DND-41 (cell line): Measurements from ENCODE around the gene DUSP12.

ENCODE experiments used
- ATAC-seq: fragments of 200-7000 bp; cut with Tn5 transposase; 3 replicates; pipeline ENCODE4 v1.9.1; 2021; ENCODE audit warnings: low read depth; ENCODE audit not compliant: insufficient read depth
- DNase-seq: peaks from one replicate; pipeline ENCODE4 v3.0.0-alpha.2; 2020
- H2AFZ ChIP-seq: 2 replicates; pipeline ENCODE4 v1.6.0; 2012; ENCODE audit warnings: low read depth, low read length
- H3K27ac ChIP-seq: 2 replicates; pipeline ENCODE4 v1.5.1; 2012; ENCODE audit warnings: low read length, inconsistent platforms
- H3K27me3 ChIP-seq: fragments of 200-600 bp; sonication (generic); 2 replicates; pipeline ENCODE4 v1.6.0; 2012; ENCODE audit warnings: low read length, mild to moderate bottlenecking, inconsistent platforms; ENCODE audit not compliant: insufficient read depth, poor library complexity
- H3K36me3 ChIP-seq: 2 replicates; pipeline ENCODE4 v1.5.1; 2012; ENCODE audit warnings: low read length, inconsistent platforms; ENCODE audit not compliant: insufficient read depth
- H3K4me1 ChIP-seq: 2 replicates; pipeline ENCODE4 v1.5.1; 2012; ENCODE audit warnings: mild to moderate bottlenecking, low read length; ENCODE audit not compliant: insufficient read depth
- H3K4me2 ChIP-seq: 2 replicates; pipeline ENCODE4 v1.6.0; 2012; ENCODE audit warnings: mild to moderate bottlenecking, moderate library complexity, low read length, inconsistent platforms; ENCODE audit not compliant: insufficient read depth
- H3K4me3 ChIP-seq, 2 experiments: fragments of 200-600 bp in 1 of 2; shearing (Covaris generic) in 1 of 2; 2 replicates each; pipeline ENCODE4 v1.5.1; 2012 to 2016; ENCODE audit warnings: inconsistent platforms in 2 of 2, low read length in 2 of 2, mild to moderate bottlenecking in 2 of 2, low read depth in 1 of 2, moderate library complexity in 1 of 2
- H3K79me2 ChIP-seq: 2 replicates; pipeline ENCODE4 v1.6.0; 2012; ENCODE audit warnings: low read length, inconsistent platforms; ENCODE audit not compliant: insufficient read depth
- H3K9ac ChIP-seq: 2 replicates; pipeline ENCODE4 v1.6.0; 2012; ENCODE audit warnings: low read depth, mild to moderate bottlenecking, inconsistent platforms, low read length, moderate library complexity
- H3K9me3 ChIP-seq: 2 replicates; pipeline ENCODE4 v1.5.1; 2012; ENCODE audit warnings: low read length, moderate library complexity, mild to moderate bottlenecking, inconsistent platforms; ENCODE audit not compliant: insufficient read depth, severe bottlenecking
- H4K20me1 ChIP-seq: 2 replicates; pipeline ENCODE4 v1.6.0; 2012; ENCODE audit warnings: low read length; ENCODE audit not compliant: insufficient read depth
- EZH2 ChIP-seq: IDR thresholded peaks from 3 replicates; pipeline ENCODE4 v1.6.1; 2012; ENCODE audit warnings: borderline replicate concordance, low read depth, mild to moderate bottlenecking, moderate library complexity, low read length, inconsistent platforms; ENCODE audit not compliant: severe bottlenecking
- TF ChIP-seq, protein P1 (sequence below): IDR thresholded peaks from 2 replicates; pipeline ENCODE4 v1.5.1; 2012; ENCODE audit warnings: borderline replicate concordance, low read length, moderate library complexity, mild to moderate bottlenecking; ENCODE audit not compliant: poor library complexity, severe bottlenecking; ENCODE audit errors: extremely low read depth

DUSP12 gene

DNA sequence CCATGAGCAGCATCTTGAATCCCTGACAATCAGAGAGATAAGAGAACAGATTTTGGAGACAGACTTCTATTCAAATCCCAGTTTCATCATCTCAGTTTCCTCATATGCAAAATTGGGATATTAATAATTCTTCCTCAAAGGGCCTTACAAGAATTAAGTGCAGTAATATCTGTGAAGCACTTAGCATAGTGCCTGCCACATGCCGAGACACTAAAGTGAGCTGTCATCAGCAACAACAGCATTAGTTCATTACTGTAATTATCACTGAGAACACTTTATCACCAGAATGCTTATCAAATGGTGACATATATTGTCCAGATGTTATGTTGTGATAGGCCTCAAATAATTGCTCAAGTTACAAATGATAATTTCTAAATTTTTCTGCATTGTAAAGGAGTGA lies 29.2 kb upstream of the DUSP12 start:
- no peak overlapping the region for H2AFZ ChIP-seq
- ATAC-seq (no peak), DNase-seq (no peak)
- no peaks in the 10 kb centered on the region for H3K36me3 ChIP-seq
- H3K79me2 ChIP-seq = no peaks in the 10 kb centered on the region
- H3K9ac ChIP-seq = no peak overlapping the region
- no peak for TF ChIP-seq EZH2
- TF ChIP-seq, protein P1, sequence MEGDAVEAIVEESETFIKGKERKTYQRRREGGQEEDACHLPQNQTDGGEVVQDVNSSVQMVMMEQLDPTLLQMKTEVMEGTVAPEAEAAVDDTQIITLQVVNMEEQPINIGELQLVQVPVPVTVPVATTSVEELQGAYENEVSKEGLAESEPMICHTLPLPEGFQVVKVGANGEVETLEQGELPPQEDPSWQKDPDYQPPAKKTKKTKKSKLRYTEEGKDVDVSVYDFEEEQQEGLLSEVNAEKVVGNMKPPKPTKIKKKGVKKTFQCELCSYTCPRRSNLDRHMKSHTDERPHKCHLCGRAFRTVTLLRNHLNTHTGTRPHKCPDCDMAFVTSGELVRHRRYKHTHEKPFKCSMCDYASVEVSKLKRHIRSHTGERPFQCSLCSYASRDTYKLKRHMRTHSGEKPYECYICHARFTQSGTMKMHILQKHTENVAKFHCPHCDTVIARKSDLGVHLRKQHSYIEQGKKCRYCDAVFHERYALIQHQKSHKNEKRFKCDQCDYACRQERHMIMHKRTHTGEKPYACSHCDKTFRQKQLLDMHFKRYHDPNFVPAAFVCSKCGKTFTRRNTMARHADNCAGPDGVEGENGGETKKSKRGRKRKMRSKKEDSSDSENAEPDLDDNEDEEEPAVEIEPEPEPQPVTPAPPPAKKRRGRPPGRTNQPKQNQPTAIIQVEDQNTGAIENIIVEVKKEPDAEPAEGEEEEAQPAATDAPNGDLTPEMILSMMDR = no peak
- no peak overlapping the region for H3K27ac ChIP-seq
- H3K4me2 ChIP-seq = no peak overlapping the region
- H3K9me3 ChIP-seq = no peaks in the 10 kb centered on the region
- no peak overlapping the region for H3K4me3 ChIP-seq
- H4K20me1 ChIP-seq = no peaks in the 10 kb centered on the region
- peaks cover 52% of the 10 kb centered on the region for H3K27me3 ChIP-seq
- no peaks in the 10 kb centered on the region; the same call in 1 of the 2 replicates for H3K4me1 ChIP-seq

DNA sequence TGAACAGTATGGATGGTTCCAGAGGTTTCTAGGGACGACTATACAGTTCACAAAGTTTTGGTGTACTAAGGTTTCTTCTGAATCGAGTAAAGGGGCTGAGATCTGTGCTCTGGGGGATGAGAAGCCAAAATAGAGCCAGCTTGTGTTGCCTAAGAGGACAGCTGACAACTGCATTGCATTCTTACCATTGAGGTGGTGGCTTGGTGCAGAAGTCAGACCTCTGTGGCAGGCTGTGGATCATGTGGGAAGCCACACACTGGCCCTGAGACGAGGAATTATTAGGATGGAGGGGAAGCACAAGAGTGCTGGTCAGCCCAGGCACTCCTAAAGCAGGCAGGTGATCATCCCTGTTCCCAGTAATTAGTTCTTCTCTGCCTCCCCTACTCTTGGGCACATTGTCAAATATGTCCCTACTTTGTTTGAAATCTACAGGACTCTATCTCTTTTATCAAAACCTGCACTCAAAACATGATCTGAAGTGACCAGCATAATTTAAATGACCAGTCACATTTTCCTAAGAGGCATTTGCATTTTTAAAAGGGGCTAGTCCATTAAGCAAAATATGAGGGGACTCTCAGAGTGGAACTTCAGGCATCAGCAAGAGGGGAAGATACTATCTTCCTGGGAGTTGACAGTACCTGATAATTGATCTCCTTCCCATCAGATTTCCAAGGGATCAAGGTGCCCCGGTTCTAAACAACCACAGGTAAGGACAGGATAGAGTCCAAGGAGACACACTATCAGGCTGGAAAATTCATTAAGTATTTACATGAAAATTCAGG lies 28.4 kb upstream of the DUSP12 start, which contains the start of gene FCRLB:
Gene FCRLB (plus strand): TSS at position 589 of the 782 bp plus-strand sequence. CDS start 1,129 bp downstream, outside the sequence.
- no peak within 1 kb of the TSS for H3K4me2 ChIP-seq
- no peaks in the 10 kb centered on the region for H4K20me1 ChIP-seq
- no peak for DNase-seq
- TF ChIP-seq EZH2 = no peak
- TF ChIP-seq, protein P1 = no peak
- no peak for ATAC-seq
- H3K9me3 ChIP-seq = no peaks in the 10 kb centered on the region
- no peak within 1 kb of the TSS for H3K4me3 ChIP-seq
- H2AFZ ChIP-seq = no peak within 1 kb of the TSS
- H3K36me3 ChIP-seq = no peaks in the 10 kb centered on the region
- H3K27ac ChIP-seq = no peak within 1 kb of the TSS
- no peaks in the 10 kb centered on the region for H3K79me2 ChIP-seq
- H3K9ac ChIP-seq = no peak within 1 kb of the TSS
- peaks cover 7% of the 10 kb centered on the region for H3K4me1 ChIP-seq
- H3K27me3 ChIP-seq = peaks cover 52% of the 10 kb centered on the region

DNA sequence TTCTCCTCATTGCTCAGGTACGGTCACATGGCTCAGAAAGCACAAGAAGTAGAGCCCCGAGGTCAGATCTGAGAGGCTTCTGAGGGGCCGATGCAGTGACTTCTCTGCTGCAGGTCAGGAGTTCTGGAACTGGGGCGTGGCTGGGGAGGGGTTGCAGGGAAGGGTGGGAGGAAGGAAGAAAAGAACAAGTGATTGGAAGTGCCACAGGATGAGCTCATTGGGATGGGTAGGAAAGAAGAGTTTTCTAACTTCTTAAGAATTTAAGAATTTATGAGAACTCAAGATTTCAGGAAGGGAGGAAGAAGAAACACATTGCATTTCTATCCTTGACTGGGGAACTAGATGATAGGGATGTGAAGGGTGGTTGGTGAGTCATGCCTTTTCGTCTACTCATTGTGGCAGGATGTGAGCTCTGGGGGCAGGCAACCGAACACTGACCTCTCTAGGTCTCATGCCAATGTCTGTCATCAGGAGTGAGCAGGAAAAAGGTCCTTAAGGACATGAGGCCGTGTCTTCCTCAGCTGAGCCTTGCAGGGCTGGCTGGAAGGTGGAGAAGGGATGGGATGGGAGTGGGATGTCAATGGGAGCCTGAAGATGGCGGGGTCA lies 27.7 kb upstream of the DUSP12 start:
- H3K4me1 ChIP-seq = peaks cover 12% of the 10 kb centered on the region
- no peaks in the 10 kb centered on the region for H3K79me2 ChIP-seq
- H3K36me3 ChIP-seq = no peaks in the 10 kb centered on the region
- no peaks in the 10 kb centered on the region for H4K20me1 ChIP-seq
- no peak for ATAC-seq
- TF ChIP-seq, protein P1 = no peak
- no peak for TF ChIP-seq EZH2
- no peak overlapping the region for H2AFZ ChIP-seq
- no peak overlapping the region for H3K4me2 ChIP-seq
- H3K27ac ChIP-seq = no peak overlapping the region
- no peak overlapping the region for H3K9ac ChIP-seq
- peaks cover 54% of the 10 kb centered on the region for H3K27me3 ChIP-seq
- no peak for DNase-seq
- H3K9me3 ChIP-seq = no peaks in the 10 kb centered on the region
- H3K4me3 ChIP-seq = no peak overlapping the region
